ENCODE measurements around the gene NAA80.
A peak's percentile ranks its signal among the peaks of the same experiment; 100 is the strongest.

The NAA80 gene

DNA sequence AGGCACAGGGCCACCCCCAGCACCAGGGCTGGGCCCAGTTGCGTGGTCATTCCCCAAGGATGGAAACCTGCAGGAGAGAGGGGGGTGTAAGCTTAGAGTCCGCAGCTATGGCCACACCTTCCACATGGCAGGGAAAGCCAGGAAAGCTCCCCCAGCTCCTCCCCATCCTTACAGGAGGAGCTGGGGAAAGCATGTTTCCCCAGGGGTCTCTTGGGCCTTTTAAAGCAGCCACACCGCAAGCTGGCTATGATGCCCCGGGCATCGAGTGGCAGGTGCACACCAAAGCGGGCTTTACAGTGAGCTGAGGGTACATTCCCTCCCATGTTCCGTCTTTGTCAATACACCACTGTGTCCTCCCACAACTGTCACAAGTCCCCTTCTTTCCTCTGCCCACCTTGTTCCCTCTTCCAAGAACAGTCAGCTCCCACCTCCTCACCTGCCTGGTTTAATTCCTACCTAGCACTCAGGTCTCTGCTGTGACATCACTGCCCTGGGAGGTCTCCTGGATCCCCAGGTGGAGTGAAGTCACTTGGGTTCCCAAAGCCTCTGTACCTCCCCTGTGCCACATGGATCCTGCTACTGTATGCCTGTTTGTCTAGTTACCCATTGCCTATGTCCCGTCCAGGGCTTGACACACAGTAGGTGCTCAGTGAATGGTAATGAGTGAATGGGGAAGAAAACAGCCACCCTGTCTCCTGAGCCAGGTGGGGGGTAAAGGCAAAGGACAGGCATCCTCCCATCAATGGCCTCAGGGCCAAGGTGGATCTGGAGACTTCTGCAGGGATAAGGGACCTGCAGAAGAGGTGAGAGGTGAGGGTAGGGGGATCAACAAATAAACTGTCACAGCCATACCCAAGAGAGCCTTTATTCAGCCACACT lies 3.4 kb downstream of the NAA80 start:
- Histone ChIP-seq H2BK15ac (ENCODE audit: low read length) (no peak overlapping the region), H2BK5ac (ENCODE audit: low read length) (no peak overlapping the region), H3K4ac (ENCODE audit: low read length) (no peak overlapping the region), H3K9ac (ENCODE audit: low read depth, low read length, poor library complexity) (no peak overlapping the region), H2BK12ac (ENCODE audit: low read length) (no peak overlapping the region), H4K8ac (ENCODE audit: low read depth, low read length) (no peak overlapping the region), H3K4me1 (ENCODE audit: control insufficient read depth in 2 of 2, insufficient read depth in 1 of 2, low read depth in 1 of 2, low read length in 2 of 2) (peaks cover 16 to 24% of the 10 kb centered on the region in 2 donors), H4K91ac (ENCODE audit: low read depth, low read length, poor library complexity) (no peak overlapping the region), H2AFZ (ENCODE audit: low read length) (no peak overlapping the region), H3K36me3 (replicated peaks in 1 of 2; ENCODE audit: control insufficient read depth in 2 of 2, insufficient read depth in 2 of 2, low read length in 2 of 2) (no peaks in the 10 kb centered on the region), H3K23ac (ENCODE audit: low read depth, low read length, poor library complexity) (no peak overlapping the region), H3K9me3 (replicated peaks in 1 of 2; ENCODE audit: control insufficient read depth in 2 of 2, insufficient read depth in 1 of 2, low read depth in 1 of 2, low read length in 2 of 2) (no peaks in the 10 kb centered on the region), H3K14ac (ENCODE audit: low read length) (no peak overlapping the region), H3K18ac (ENCODE audit: low read length) (no peak overlapping the region), H3K4me3 (ENCODE audit: low read length in 2 of 2) (no peak overlapping the region), H2BK120ac (ENCODE audit: low read depth, low read length) (no peak overlapping the region), H3K27me3 (ENCODE audit: control insufficient read depth in 3 of 3, insufficient read depth in 3 of 3, low read depth in 1 of 3, low read length in 3 of 3) (no peaks in the 10 kb centered on the region), H3K4me2 (ENCODE audit: insufficient read depth, low read length, poor library complexity, severe bottlenecking) (no peak overlapping the region), H2AK5ac (ENCODE audit: low read depth, low read length) (no peak overlapping the region), H3K27ac (replicated peaks; ENCODE audit: low read length) (no peak overlapping the region), H3K79me1 (ENCODE audit: low read depth, low read length) (peaks cover 7% of the 10 kb centered on the region)
- WGBS, 2 donors (ENCODE audit: extremely low coverage in 2 of 2, insufficient read length in 2 of 2, insufficient replicate concordance in 1 of 2), result no CpG with 5 or more reads among the region's 8 CpGs
- no peak for DNase-seq (ENCODE audit: low spot score)

DNA sequence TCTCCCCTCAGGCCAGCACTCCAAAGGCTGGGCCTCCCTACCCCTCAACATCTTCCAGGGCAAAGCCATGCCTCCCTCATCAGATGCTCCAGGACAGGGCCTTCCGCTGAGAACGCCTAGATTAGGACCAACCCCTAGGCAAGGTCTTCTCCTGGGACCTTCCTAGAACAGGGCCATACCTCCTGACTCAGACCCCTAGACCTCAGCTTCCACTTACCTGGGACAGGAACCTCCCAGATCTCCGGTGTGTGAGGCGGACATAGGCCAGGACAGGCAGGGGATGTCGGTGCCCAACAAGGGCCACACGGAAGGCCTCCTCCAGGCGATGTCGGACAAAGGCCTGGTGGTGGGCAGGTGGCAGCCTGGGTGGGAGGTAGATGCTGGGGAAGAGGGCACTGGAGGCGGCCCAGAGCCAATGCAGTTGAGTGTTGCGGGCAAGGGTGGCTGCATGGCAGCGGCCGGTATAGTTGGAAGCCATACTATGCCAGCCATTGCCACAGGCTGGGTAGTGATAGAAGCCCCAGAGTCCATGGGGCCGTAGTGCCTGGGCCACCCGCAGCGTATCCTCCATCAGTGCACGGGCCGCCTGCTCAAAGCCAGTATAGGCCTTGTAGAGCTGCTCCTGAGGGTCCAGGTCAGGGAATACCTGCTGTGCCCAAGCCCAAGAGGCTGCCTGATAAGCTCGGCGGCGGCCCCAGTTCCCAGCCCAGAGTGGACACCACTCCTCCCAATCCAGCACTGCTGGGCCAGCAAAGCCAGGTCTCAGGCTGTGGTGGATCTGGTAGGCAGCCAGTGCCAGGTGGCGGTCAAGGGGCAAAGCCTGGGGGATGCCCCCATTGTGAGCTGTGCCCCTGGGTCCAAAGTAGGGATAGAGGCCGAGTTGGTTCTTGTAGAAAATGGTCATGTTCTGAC lies 4.5 kb downstream of the NAA80 start:
- Histone ChIP-seq H3K4me2 (ENCODE audit: insufficient read depth, low read length, poor library complexity, severe bottlenecking) (no peak overlapping the region), H3K79me1 (ENCODE audit: low read depth, low read length) (peaks cover 10% of the 10 kb centered on the region), H3K14ac (ENCODE audit: low read length) (no peak overlapping the region), H2AFZ (ENCODE audit: low read length) (no peak overlapping the region), H4K91ac (ENCODE audit: low read depth, low read length, poor library complexity) (no peak overlapping the region), H3K36me3 (replicated peaks in 1 of 2; ENCODE audit: control insufficient read depth in 2 of 2, insufficient read depth in 2 of 2, low read length in 2 of 2) (peaks cover 6 to 10% of the 10 kb centered on the region in 2 donors), H3K9ac (ENCODE audit: low read depth, low read length, poor library complexity) (peak overlapping the region; percentile 7), H3K27ac (replicated peaks; ENCODE audit: low read length) (no peak overlapping the region), H2AK5ac (ENCODE audit: low read depth, low read length) (no peak overlapping the region), H3K4ac (ENCODE audit: low read length) (no peak overlapping the region), H3K27me3 (ENCODE audit: control insufficient read depth in 3 of 3, insufficient read depth in 3 of 3, low read depth in 1 of 3, low read length in 3 of 3) (no peaks in the 10 kb centered on the region), H2BK120ac (ENCODE audit: low read depth, low read length) (no peak overlapping the region), H3K9me3 (replicated peaks in 1 of 2; ENCODE audit: control insufficient read depth in 2 of 2, insufficient read depth in 1 of 2, low read depth in 1 of 2, low read length in 2 of 2) (no peaks in the 10 kb centered on the region), H2BK15ac (ENCODE audit: low read length) (no peak overlapping the region), H2BK5ac (ENCODE audit: low read length) (no peak overlapping the region), H3K4me3 (ENCODE audit: low read length in 2 of 2) (peak overlapping the region in 1 of 2 donors; percentile 34), H3K18ac (ENCODE audit: low read length) (no peak overlapping the region), H2BK12ac (ENCODE audit: low read length) (no peak overlapping the region), H3K4me1 (ENCODE audit: control insufficient read depth in 2 of 2, insufficient read depth in 1 of 2, low read depth in 1 of 2, low read length in 2 of 2) (peaks cover 12 to 16% of the 10 kb centered on the region in 2 donors), H4K8ac (ENCODE audit: low read depth, low read length) (no peak overlapping the region), H3K23ac (ENCODE audit: low read depth, low read length, poor library complexity) (no peak overlapping the region)
- DNase-seq (ENCODE audit: low spot score), result no peak
- no CpG with 5 or more reads among the region's 22 CpGs for WGBS, 2 donors (ENCODE audit: extremely low coverage in 2 of 2, insufficient read length in 2 of 2, insufficient replicate concordance in 1 of 2)

DNA sequence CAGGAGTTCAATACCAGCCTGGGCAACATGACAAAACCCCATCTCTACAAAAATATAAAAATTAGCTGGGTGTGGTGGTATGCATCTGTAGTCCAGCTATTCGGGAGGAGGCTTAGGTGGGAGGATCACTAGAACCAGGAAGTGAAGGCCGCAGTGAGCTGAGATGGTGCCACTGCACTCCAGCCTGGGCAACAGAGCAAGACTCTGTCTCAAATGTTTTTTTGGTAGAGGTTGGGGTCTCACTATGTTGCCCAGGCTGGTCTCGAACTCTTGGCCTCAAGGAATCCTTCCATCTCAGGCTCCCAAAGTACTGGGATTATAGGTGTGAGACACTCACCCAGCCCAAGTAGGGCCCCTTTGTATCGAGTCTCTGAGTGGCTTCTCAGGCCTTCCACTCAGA lies 5.1 kb downstream of the NAA80 start:
- no peak overlapping the region for H3K4me3 ChIP-seq (ENCODE audit: low read length in 2 of 2)
- peaks cover 13 to 17% of the 10 kb centered on the region in 2 donors for H3K36me3 ChIP-seq (replicated peaks in 1 of 2; ENCODE audit: control insufficient read depth in 2 of 2, insufficient read depth in 2 of 2, low read length in 2 of 2)
- DNase-seq (ENCODE audit: low spot score), result no peak
- H3K4me1 ChIP-seq (ENCODE audit: control insufficient read depth in 2 of 2, insufficient read depth in 1 of 2, low read depth in 1 of 2, low read length in 2 of 2), result peaks cover 12 to 16% of the 10 kb centered on the region in 2 donors
- H2AFZ ChIP-seq (ENCODE audit: low read length), result no peak overlapping the region
- no peak overlapping the region for H2BK15ac ChIP-seq (ENCODE audit: low read length)
- no peak overlapping the region for H2BK5ac ChIP-seq (ENCODE audit: low read length)
- no peaks in the 10 kb centered on the region for H3K27me3 ChIP-seq (ENCODE audit: control insufficient read depth in 3 of 3, insufficient read depth in 3 of 3, low read depth in 1 of 3, low read length in 3 of 3)
- H3K9me3 ChIP-seq (replicated peaks in 1 of 2; ENCODE audit: control insufficient read depth in 2 of 2, insufficient read depth in 1 of 2, low read depth in 1 of 2, low read length in 2 of 2), result no peaks in the 10 kb centered on the region
- no peak overlapping the region for H2BK12ac ChIP-seq (ENCODE audit: low read length)
- peaks cover 16% of the 10 kb centered on the region for H3K79me1 ChIP-seq (ENCODE audit: low read depth, low read length)
- H3K18ac ChIP-seq (ENCODE audit: low read length), result no peak overlapping the region
- no peak overlapping the region for H2AK5ac ChIP-seq (ENCODE audit: low read depth, low read length)
- H4K91ac ChIP-seq (ENCODE audit: low read depth, low read length, poor library complexity), result no peak overlapping the region
- no peak overlapping the region for H3K4ac ChIP-seq (ENCODE audit: low read length)
- H3K9ac ChIP-seq (ENCODE audit: low read depth, low read length, poor library complexity), result no peak overlapping the region
- H2BK120ac ChIP-seq (ENCODE audit: low read depth, low read length), result no peak overlapping the region
- no peak overlapping the region for H3K27ac ChIP-seq (replicated peaks; ENCODE audit: low read length)
- H3K4me2 ChIP-seq (ENCODE audit: insufficient read depth, low read length, poor library complexity, severe bottlenecking), result no peak overlapping the region
- H3K23ac ChIP-seq (ENCODE audit: low read depth, low read length, poor library complexity), result no peak overlapping the region
- H4K8ac ChIP-seq (ENCODE audit: low read depth, low read length), result no peak overlapping the region
- no CpG with 5 or more reads among the region's 4 CpGs for WGBS, 2 donors (ENCODE audit: extremely low coverage in 2 of 2, insufficient read length in 2 of 2, insufficient replicate concordance in 1 of 2)
- no peak overlapping the region for H3K14ac ChIP-seq (ENCODE audit: low read length)
